GM23338 (cell line): ENCODE results near the gene STAU1. TPM values are rescaled to one million over a fixed set of nuclear protein-coding genes. Genes with fewer than 3 reads are reported as not detected.
"Not testable (repeated sequence)": the region's sequence is repeated elsewhere in the genome, so short reads cannot be mapped to it uniquely, and the experiment has no call there.

Source experiments
- ATAC-seq: fragments of 200-7000 bp; cut with Tn5 transposase; 3 replicates; pipeline ENCODE4 v1.9.1; 2020
- DNase-seq: peaks from one replicate; pipeline ENCODE4 v3.0.0-alpha.2; 2015; ENCODE audit warnings: low spot score
- H2AFZ ChIP-seq: fragments of 200-600 bp; sonication (generic); 2 replicates; pipeline ENCODE4 v1.8.0; 2016; ENCODE audit warnings: antibody characterized with exemption, mild to moderate bottlenecking, moderate library complexity
- H3F3A ChIP-seq: fragments of 200-600 bp; sonication (generic); replicated peaks from 2 replicates; pipeline ENCODE4 v1.8.0; 2017; ENCODE audit warnings: antibody characterized with exemption, mixed run types, low read depth
- H3K27ac ChIP-seq: fragments of 200-600 bp; sonication (generic); 2 replicates; pipeline ENCODE4 v1.6.1; 2016; ENCODE audit warnings: low read depth
- H3K27me3 ChIP-seq: fragments of 200-600 bp; sonication (generic); 2 replicates; pipeline ENCODE4 v1.8.0; 2016; ENCODE audit warnings: mild to moderate bottlenecking, mixed run types, moderate library complexity; ENCODE audit not compliant: insufficient read depth
- H3K36me3 ChIP-seq: fragments of 200-600 bp; sonication (generic); 2 replicates; pipeline ENCODE4 v1.8.0; 2016; ENCODE audit warnings: mild to moderate bottlenecking; ENCODE audit not compliant: insufficient read depth
- H3K4me1 ChIP-seq: fragments of 200-600 bp; sonication (generic); 2 replicates; pipeline ENCODE4 v1.8.0; 2016; ENCODE audit warnings: mild to moderate bottlenecking, moderate library complexity; ENCODE audit not compliant: insufficient read depth
- H3K4me2 ChIP-seq: fragments of 200-600 bp; sonication (generic); 2 replicates; pipeline ENCODE4 v1.7.1; 2017; ENCODE audit warnings: mixed run types
- H3K4me3 ChIP-seq: fragments of 200-600 bp; sonication (generic); 2 replicates; pipeline ENCODE4 v1.6.1; 2016; ENCODE audit warnings: mixed run types
- H3K79me2 ChIP-seq: fragments of 200-600 bp; sonication (generic); replicated peaks from 2 replicates; pipeline ENCODE4 v1.8.0; 2017; ENCODE audit warnings: mild to moderate bottlenecking; ENCODE audit not compliant: insufficient read depth
- H3K9me2 ChIP-seq: fragments of 200-600 bp; sonication (generic); 2 replicates; pipeline ENCODE4 v1.8.0; 2017; ENCODE audit not compliant: insufficient read depth
- H4K20me1 ChIP-seq: fragments of 200-600 bp; sonication (generic); replicated peaks from 2 replicates; pipeline ENCODE4 v1.8.0; 2017; ENCODE audit warnings: mild to moderate bottlenecking; ENCODE audit not compliant: insufficient read depth
- H3K27ac Mint-ChIP-seq: 2 replicates; pipeline ENCODE4 v1.8.0; 2020; ENCODE audit warnings: inconsistent platforms, mild to moderate bottlenecking, moderate library complexity, mixed read lengths
- H3K27me3 Mint-ChIP-seq: 3 replicates; pipeline ENCODE4 v1.8.0; 2022; ENCODE audit warnings: low read depth, mild to moderate bottlenecking, moderate library complexity, mixed read lengths, inconsistent platforms; ENCODE audit not compliant: insufficient read depth, poor library complexity
- H3K36me3 Mint-ChIP-seq: 3 replicates; pipeline ENCODE4 v1.8.0; 2021; ENCODE audit warnings: low read depth, mild to moderate bottlenecking, inconsistent platforms, moderate library complexity, mixed read lengths
- H3K4me1 Mint-ChIP-seq: 3 replicates; pipeline ENCODE4 v1.8.0; 2020; ENCODE audit warnings: mild to moderate bottlenecking, inconsistent platforms, mixed read lengths
- H3K4me3 Mint-ChIP-seq: 3 replicates; pipeline ENCODE4 v1.8.0; 2021; ENCODE audit warnings: moderate library complexity, mild to moderate bottlenecking, inconsistent platforms, mixed read lengths
- H3K9me3 Mint-ChIP-seq: 3 replicates; pipeline ENCODE4 v1.8.0; 2020; ENCODE audit warnings: moderate library complexity, mild to moderate bottlenecking, inconsistent platforms, mixed read lengths
- CREB1 ChIP-seq: fragments of 250-450 bp; sonication (Bioruptor Pico); IDR thresholded peaks from 2 replicates; pipeline ENCODE4 v1.5.0; 2020; ENCODE audit warnings: low read depth, mild to moderate bottlenecking, moderate library complexity
- CTCF ChIP-seq, 2 experiments: fragments of 200-600 bp in 1 of 2; sonication (generic) in 1 of 2; conservative IDR thresholded peaks; 2 replicates each; pipeline versions ENCODE4 v1.5.1 to v1.6.1; 2016 to 2017; ENCODE audit warnings: antibody characterized with exemption in 2 of 2, low read depth in 2 of 2, mild to moderate bottlenecking in 2 of 2, moderate library complexity in 1 of 2
- POLR2AphosphoS5 ChIP-seq: IDR thresholded peaks from 2 replicates; pipeline ENCODE4 v1.6.1; 2016; ENCODE audit warnings: antibody characterized with exemption, low read depth
- ZNF114 ChIP-seq: fragments of 250-450 bp; sonication (Bioruptor Pico); IDR thresholded peaks from 2 replicates; pipeline ENCODE4 v1.5.0; 2020; ENCODE audit warnings: mild to moderate bottlenecking, moderate library complexity
- ZNF331 ChIP-seq: fragments of 250-450 bp; sonication (Bioruptor Pico); IDR thresholded peaks from 2 replicates; pipeline ENCODE4 v1.5.0; 2020; ENCODE audit warnings: low read depth, mild to moderate bottlenecking, moderate library complexity
- polyA plus RNA-seq: library from polyadenylated mRNA; unstranded; fragments of >200 nt; fragmentation: Nextera tagmentation; extraction: Ambion mirVana; gene quantifications from 2 replicates; pipeline ENCODE4 v1.2.1, GENCODE V29; 2016
- total RNA-seq: library from RNA; depleted of rRNA; stranded (reverse); fragments of >200 nt; shearing (Covaris generic); gene quantifications from 2 replicates; pipeline ENCODE4 v1.2.3, GENCODE V29; 2014
- TF ChIP-seq, protein P1 (sequence below): IDR thresholded peaks from 2 replicates; pipeline ENCODE4 v1.6.1; 2016; ENCODE audit warnings: antibody characterized with exemption
- TF ChIP-seq, protein P2 (sequence below): IDR thresholded peaks from one replicate; pipeline ENCODE4 v1.6.1; 2018; ENCODE audit warnings: antibody characterized with exemption; ENCODE audit not compliant: unreplicated experiment

Gene STAU1
- total and polyA plus RNA-seq, 2 experiments from 2014 or later = 102 TPM

DNA sequence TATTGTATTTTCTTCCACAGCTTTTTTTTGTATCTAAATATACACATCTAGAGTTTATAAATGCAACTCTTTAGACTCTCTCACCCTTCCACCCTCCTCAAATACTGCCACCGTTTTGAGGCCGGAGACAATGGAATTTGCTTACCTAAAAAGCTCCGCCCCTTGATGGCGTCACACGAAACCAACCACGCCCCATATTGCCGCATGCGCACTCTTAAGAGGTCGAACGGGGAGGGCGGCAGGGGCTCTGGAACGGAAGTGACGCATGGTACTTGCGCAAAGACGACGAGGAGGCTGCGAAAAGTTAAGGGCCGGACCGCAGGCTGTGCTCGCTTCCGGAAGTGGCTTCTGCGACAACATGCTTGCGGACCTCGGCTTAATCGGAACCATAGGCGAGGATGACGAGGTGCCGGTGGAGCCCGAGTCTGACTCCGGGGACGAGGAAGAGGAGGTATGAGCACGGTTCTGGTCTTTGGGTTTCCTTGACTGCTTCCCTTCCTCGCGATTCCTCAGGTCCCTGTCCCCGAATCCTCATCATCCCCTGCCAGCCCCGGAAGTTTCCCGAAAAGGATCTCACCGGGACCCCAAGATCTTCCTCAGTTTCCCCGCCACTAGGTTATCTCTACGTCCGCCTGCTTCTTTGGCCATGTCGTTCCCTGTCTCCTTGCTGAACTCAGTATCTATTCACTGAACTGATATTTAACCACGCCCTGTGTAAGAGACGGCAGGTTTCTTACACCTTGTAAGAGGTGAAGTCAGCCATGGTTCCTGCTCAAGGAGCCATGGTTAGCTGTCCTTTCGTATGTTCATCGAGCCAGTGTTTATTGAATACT, 31.2 kb upstream of the STAU1 start, which contains the start of gene DDX27:
DDX27 (plus strand) TSS at position 326 of the 833 bp plus-strand sequence; CDS start at position 359, 33 bp downstream.
- H3K4me3 Mint-ChIP-seq = peak within 1 kb of the TSS; percentile 93
- peaks cover 3% of the 10 kb centered on the region; the same call in 2 of the 3 replicates for H3K9me3 Mint-ChIP-seq
- H3K4me3 ChIP-seq = peak within 1 kb of the TSS; percentile 75
- H3F3A ChIP-seq = no peaks in the 10 kb centered on the region
- peaks cover 35% of the 10 kb centered on the region for H3K36me3 Mint-ChIP-seq
- peak within 1 kb of the TSS; percentile 95 for H3K4me2 ChIP-seq
- TF ChIP-seq CREB1 (CRISPR knock-in tag) (peak; percentile 92), ZNF114 (CRISPR knock-in tag) (no peak), ZNF331 (CRISPR knock-in tag) (no peak), CTCF (conservative IDR thresholded peaks at IDR 0.05; ENCODE audit: low read depth in 2 of 2) (no peak), POLR2AphosphoS5 (peak; percentile 96)
- TF ChIP-seq, protein P1, sequence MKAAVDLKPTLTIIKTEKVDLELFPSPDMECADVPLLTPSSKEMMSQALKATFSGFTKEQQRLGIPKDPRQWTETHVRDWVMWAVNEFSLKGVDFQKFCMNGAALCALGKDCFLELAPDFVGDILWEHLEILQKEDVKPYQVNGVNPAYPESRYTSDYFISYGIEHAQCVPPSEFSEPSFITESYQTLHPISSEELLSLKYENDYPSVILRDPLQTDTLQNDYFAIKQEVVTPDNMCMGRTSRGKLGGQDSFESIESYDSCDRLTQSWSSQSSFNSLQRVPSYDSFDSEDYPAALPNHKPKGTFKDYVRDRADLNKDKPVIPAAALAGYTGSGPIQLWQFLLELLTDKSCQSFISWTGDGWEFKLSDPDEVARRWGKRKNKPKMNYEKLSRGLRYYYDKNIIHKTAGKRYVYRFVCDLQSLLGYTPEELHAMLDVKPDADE = peak; percentile 72; the same call in 1 of the 2 replicates
- TF ChIP-seq, protein P2, sequence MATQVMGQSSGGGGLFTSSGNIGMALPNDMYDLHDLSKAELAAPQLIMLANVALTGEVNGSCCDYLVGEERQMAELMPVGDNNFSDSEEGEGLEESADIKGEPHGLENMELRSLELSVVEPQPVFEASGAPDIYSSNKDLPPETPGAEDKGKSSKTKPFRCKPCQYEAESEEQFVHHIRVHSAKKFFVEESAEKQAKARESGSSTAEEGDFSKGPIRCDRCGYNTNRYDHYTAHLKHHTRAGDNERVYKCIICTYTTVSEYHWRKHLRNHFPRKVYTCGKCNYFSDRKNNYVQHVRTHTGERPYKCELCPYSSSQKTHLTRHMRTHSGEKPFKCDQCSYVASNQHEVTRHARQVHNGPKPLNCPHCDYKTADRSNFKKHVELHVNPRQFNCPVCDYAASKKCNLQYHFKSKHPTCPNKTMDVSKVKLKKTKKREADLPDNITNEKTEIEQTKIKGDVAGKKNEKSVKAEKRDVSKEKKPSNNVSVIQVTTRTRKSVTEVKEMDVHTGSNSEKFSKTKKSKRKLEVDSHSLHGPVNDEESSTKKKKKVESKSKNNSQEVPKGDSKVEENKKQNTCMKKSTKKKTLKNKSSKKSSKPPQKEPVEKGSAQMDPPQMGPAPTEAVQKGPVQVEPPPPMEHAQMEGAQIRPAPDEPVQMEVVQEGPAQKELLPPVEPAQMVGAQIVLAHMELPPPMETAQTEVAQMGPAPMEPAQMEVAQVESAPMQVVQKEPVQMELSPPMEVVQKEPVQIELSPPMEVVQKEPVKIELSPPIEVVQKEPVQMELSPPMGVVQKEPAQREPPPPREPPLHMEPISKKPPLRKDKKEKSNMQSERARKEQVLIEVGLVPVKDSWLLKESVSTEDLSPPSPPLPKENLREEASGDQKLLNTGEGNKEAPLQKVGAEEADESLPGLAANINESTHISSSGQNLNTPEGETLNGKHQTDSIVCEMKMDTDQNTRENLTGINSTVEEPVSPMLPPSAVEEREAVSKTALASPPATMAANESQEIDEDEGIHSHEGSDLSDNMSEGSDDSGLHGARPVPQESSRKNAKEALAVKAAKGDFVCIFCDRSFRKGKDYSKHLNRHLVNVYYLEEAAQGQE = no peak
- peak within 1 kb of the TSS; percentile 96 for H3K27ac Mint-ChIP-seq
- peak within 1 kb of the TSS; percentile 60 for H3K27ac ChIP-seq
- no peaks in the 10 kb centered on the region for H3K27me3 ChIP-seq
- H3K9me2 ChIP-seq = no peaks in the 10 kb centered on the region
- peaks cover 25% of the 10 kb centered on the region for H3K36me3 ChIP-seq
- peaks cover 9% of the 10 kb centered on the region for H3K27me3 Mint-ChIP-seq
- peaks cover 8% of the 10 kb centered on the region for H3K4me1 ChIP-seq
- H3K4me1 Mint-ChIP-seq = peaks cover 14% of the 10 kb centered on the region
- peaks cover 20% of the 10 kb centered on the region for H3K79me2 ChIP-seq
- DNase-seq (peak; percentile 100), ATAC-seq (peak; percentile 90)
- H4K20me1 ChIP-seq = 0 out of 2 replicates have a peak, but pooled peaks cover 8% of the 10 kb centered on the region
- peak within 1 kb of the TSS; percentile 78 for H2AFZ ChIP-seq

- not testable (repeated sequence) for H3K9me3 Mint-ChIP-seq, H3K4me1 ChIP-seq, H3K9me2 ChIP-seq, H4K20me1 ChIP-seq, H3K27me3 ChIP-seq, H3K27me3 Mint-ChIP-seq, H3K4me2 ChIP-seq, H3K4me3 ChIP-seq, H2AFZ ChIP-seq, H3F3A ChIP-seq
- Mint-ChIP-seq H3K27ac (peak overlapping the region; percentile 96), H3K4me3 (peak overlapping the region; percentile 93), H3K36me3 (peaks cover 29% of the 10 kb centered on the region), H3K4me1 (peaks cover 14% of the 10 kb centered on the region)
- Histone ChIP-seq H3K27ac (peak overlapping the region; percentile 60), H3K79me2 (peaks cover 20% of the 10 kb centered on the region), H3K36me3 (peaks cover 19% of the 10 kb centered on the region)
- peak; percentile 59 for ATAC-seq
- DNase-seq = peak; percentile 67
These were observed 30.6 kb upstream of the STAU1 start for GRCh38 chr20:49218739-49219090.
